Naive thymus-derived CD4-positive, alpha-beta T cell (primary cell): ENCODE data around the gene RSPH1. TPM values are rescaled to one million over a fixed set of nuclear protein-coding genes. Genes with fewer than 3 reads are reported as not detected.

Source experiments
- ATAC-seq: fragments of 150-1000 bp; cut with Tn5 transposase; 2 replicates; pipeline ENCODE4 v1.10.0; 2021; ENCODE audit warnings: mild to moderate bottlenecking, moderate library complexity
- CTCF ChIA-PET: fragments of 350-600 bp; sonication (Branson Sonifier 250); formaldehyde crosslinking; loops from one replicate; lab custom pipeline; 2021; ENCODE audit warnings: antibody characterized with exemption; lab: Charles Lee
- POLR2A ChIA-PET: fragments of 350-600 bp; sonication (Branson Sonifier 250); formaldehyde crosslinking; loops from one replicate; lab custom pipeline; 2021; ENCODE audit warnings: antibody characterized with exemption, inconsistent platforms; lab: Charles Lee
- DNase-seq, 9 donors: peaks; one replicate each; pipeline versions ENCODE4 v3.0.0 to v3.0.0-alpha.2; 2020 to 2022; ENCODE audit warnings: mixed read lengths in 1 of 9
- H3K27ac ChIP-seq: one replicate; pipeline ENCODE4 v1.7.0; 2013; ENCODE audit warnings: mild to moderate bottlenecking, low read depth, low read length, moderate library complexity
- H3K27me3 ChIP-seq, 2 donors: one replicate each; pipeline ENCODE4 v1.7.0; 2013; ENCODE audit warnings: low read length in 2 of 2, mild to moderate bottlenecking in 2 of 2, moderate library complexity in 2 of 2; ENCODE audit not compliant: control insufficient read depth in 2 of 2, insufficient read depth in 2 of 2
- H3K36me3 ChIP-seq, 3 experiments: 1 replicate in 2 of 3; 2 replicates in 1 of 3; pipeline ENCODE4 v1.7.0; 2013; ENCODE audit warnings: low read length in 3 of 3, mild to moderate bottlenecking in 3 of 3, moderate library complexity in 1 of 3; ENCODE audit not compliant: insufficient read depth in 3 of 3, control insufficient read depth in 2 of 3
- H3K4me1 ChIP-seq, 2 donors: one replicate each; pipeline ENCODE4 v1.7.0; 2013; ENCODE audit warnings: low read length in 2 of 2, mild to moderate bottlenecking in 2 of 2, moderate library complexity in 1 of 2; ENCODE audit not compliant: control insufficient read depth in 2 of 2, insufficient read depth in 2 of 2
- H3K4me3 ChIP-seq: 2 replicates; pipeline ENCODE4 v1.7.0; 2013; ENCODE audit warnings: mild to moderate bottlenecking, low read length
- H3K9me3 ChIP-seq, 3 experiments: 1 replicate in 2 of 3; 2 replicates in 1 of 3; pipeline ENCODE4 v1.7.0; 2013; ENCODE audit warnings: low read length in 3 of 3; ENCODE audit not compliant: control insufficient read depth in 2 of 3
- H3K27ac Mint-ChIP-seq, 9 donors: one replicate each; pipeline ENCODE4 v1.8.0; 2020 to 2022; ENCODE audit warnings: mixed read lengths in 9 of 9, mild to moderate bottlenecking in 8 of 9, moderate library complexity in 5 of 9, inconsistent platforms in 2 of 9
- H3K27me3 Mint-ChIP-seq, 5 donors: one replicate each; pipeline ENCODE4 v1.8.0; 2021 to 2022; ENCODE audit warnings: mixed read lengths in 5 of 5, mild to moderate bottlenecking in 1 of 5
- H3K36me3 Mint-ChIP-seq, 5 donors: one replicate each; pipeline ENCODE4 v1.8.0; 2020 to 2022; ENCODE audit warnings: mixed read lengths in 5 of 5, mild to moderate bottlenecking in 3 of 5, inconsistent platforms in 1 of 5
- H3K4me1 Mint-ChIP-seq, 7 donors: one replicate each; pipeline ENCODE4 v1.8.0; 2020 to 2022; ENCODE audit warnings: mixed read lengths in 7 of 7, mild to moderate bottlenecking in 3 of 7, inconsistent platforms in 1 of 7
- H3K4me3 Mint-ChIP-seq, 10 donors: one replicate each; pipeline ENCODE4 v1.8.0; 2020 to 2022; ENCODE audit warnings: mild to moderate bottlenecking in 10 of 10, mixed read lengths in 10 of 10, moderate library complexity in 6 of 10, inconsistent platforms in 2 of 10
- H3K9me3 Mint-ChIP-seq, 11 donors: one replicate each; pipeline ENCODE4 v1.8.0; 2020 to 2022; ENCODE audit warnings: mixed read lengths in 11 of 11, mild to moderate bottlenecking in 4 of 11, inconsistent platforms in 1 of 11, moderate library complexity in 1 of 11
- intact Hi-C, 2 donors: fragments of 100-400 bp; cut with micrococcal nuclease; formaldehyde crosslinking; loops; one replicate each; pipeline ENCODE4 v1.15.1; 2023
- polyA plus RNA-seq, 2 donors: library from polyadenylated mRNA; unstranded; fragments of 300-500 nt; fragmentation: Illumina TruSeq; gene quantifications; one replicate each; pipeline ENCODE4 v1.2.3, GENCODE V29; 2021
- total RNA-seq, 6 experiments: library from RNA in 5 of 6; stranded (reverse) in 5 of 6; gene quantifications; 1 replicate in 5 of 6; 2 replicates in 1 of 6; pipeline ENCODE4 v1.2.3 and lab custom pipeline; 2021 to 2026

The RSPH1 gene
- total and polyA plus RNA-seq, 7 experiments from 2014 or later, result 0.27 to 0.40 TPM; not detected in 5

DNA sequence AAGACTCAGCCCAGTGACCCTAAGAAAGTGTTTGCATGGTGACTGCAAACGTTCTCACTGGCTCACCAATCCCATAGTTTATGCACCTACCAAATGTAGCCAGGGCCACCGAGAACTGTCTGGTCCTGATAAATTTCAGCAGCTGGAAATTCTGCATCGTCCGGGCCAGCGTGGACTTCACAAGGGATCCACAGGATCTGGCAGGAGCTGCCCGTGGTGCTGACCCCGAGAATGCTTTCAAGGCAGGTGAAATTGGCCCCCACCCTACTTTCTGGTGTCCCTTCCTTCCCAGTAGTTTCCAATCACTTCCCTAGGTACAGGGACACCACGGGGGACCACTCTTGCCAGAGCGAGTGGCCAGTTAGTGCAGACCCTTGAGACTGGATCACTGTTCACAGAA, 66.2 kb downstream of the RSPH1 start:
- Mint-ChIP-seq H3K36me3 (peaks cover 25 to 83% (median 52%) of the 10 kb centered on the region in 5 donors), H3K4me3 (no peak overlapping the region), H3K4me1 (peaks cover 30 to 66% (median 51%) of the 10 kb centered on the region in 7 donors), H3K9me3 (peaks cover 0 to 7% (median 0%) of the 10 kb centered on the region in 11 donors), H3K27ac (peak overlapping the region in 1 of 9 donors; percentile 19), H3K27me3 (peaks cover 0 to 6% (median 0%) of the 10 kb centered on the region in 5 donors)
- H3K27me3 ChIP-seq, result no peaks in the 10 kb centered on the region
- DNase-seq, result no peak
- no peak overlapping the region for H3K27ac ChIP-seq
- peaks cover 25 to 34% of the 10 kb centered on the region in 2 donors for H3K4me1 ChIP-seq
- ChIA-PET POLR2A (interaction anchor here (0.9 to 4.1 kb wide), 2 partner anchors 26 to 36 kb away, joined by 4 to 14 read pairs; partner anchors contain the start of gene UBASH3A), CTCF (no interaction called here)
- intact Hi-C loops, result loop anchor here in 1 of 2 donors (5.0 to 10.0 kb wide), 3 partner anchors 38 to 425 kb away; no protein-coding TSS in a partner anchor
- H3K9me3 ChIP-seq, result no peaks in the 10 kb centered on the region
- ATAC-seq, result no peak
- H3K36me3 ChIP-seq, result peaks cover 49 to 85% (median 52%) of the 10 kb centered on the region in 3 experiments
- H3K4me3 ChIP-seq, result no peak overlapping the region

DNA sequence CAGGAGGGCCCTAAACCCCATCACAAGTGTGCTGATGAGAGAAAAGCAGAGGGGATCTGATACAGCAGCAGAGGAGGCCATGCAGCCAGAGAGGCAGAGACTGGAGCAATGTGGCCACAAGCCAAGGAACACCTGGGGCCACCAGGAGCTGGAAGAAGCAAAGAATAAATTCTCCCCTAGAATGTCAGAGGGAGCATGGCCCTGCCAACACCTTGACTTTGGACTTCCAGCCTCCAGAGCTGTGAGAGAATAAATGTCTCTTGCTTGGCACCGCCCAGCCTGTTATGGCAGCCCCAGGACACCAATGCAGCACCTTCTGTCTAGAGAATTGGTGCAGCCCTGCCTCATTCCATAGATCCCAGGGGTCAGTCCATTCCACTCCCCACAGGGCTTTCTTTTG, 67.0 kb downstream of the RSPH1 start:
- Histone ChIP-seq H3K27me3 (no peaks in the 10 kb centered on the region), H3K9me3 (no peaks in the 10 kb centered on the region), H3K4me1 (peaks cover 33 to 34% of the 10 kb centered on the region in 2 donors), H3K27ac (no peak overlapping the region), H3K36me3 (peaks cover 44 to 78% (median 47%) of the 10 kb centered on the region in 3 experiments), H3K4me3 (no peak overlapping the region)
- Mint-ChIP-seq H3K27ac (peak overlapping the region in 2 of 9 donors; percentile 40 to 50), H3K36me3 (peaks cover 16 to 82% (median 43%) of the 10 kb centered on the region in 5 donors), H3K27me3 (peaks cover 0 to 6% (median 0%) of the 10 kb centered on the region in 5 donors), H3K9me3 (peaks cover 0 to 7% (median 0%) of the 10 kb centered on the region in 11 donors), H3K4me1 (peaks cover 23 to 66% (median 51%) of the 10 kb centered on the region in 7 donors), H3K4me3 (peak overlapping the region in 2 of 10 donors; percentile 7 to 16)
- ChIA-PET POLR2A (interaction anchor here (0.9 to 4.1 kb wide), 2 partner anchors 25 to 35 kb away, joined by 4 to 14 read pairs; partner anchors contain the start of gene UBASH3A), CTCF (interaction anchor here (1.2 to 1.4 kb wide), 3 partner anchors 21 to 47 kb away, joined by 3 to 5 read pairs (median 4); partner anchors contain the start of gene UBASH3A)
- no peak for DNase-seq
- no peak for ATAC-seq
- intact Hi-C loops, result loop anchor here in 1 of 2 donors (5.0 to 10.0 kb wide), 2 partner anchors 37 to 424 kb away; no protein-coding TSS in a partner anchor

DNA sequence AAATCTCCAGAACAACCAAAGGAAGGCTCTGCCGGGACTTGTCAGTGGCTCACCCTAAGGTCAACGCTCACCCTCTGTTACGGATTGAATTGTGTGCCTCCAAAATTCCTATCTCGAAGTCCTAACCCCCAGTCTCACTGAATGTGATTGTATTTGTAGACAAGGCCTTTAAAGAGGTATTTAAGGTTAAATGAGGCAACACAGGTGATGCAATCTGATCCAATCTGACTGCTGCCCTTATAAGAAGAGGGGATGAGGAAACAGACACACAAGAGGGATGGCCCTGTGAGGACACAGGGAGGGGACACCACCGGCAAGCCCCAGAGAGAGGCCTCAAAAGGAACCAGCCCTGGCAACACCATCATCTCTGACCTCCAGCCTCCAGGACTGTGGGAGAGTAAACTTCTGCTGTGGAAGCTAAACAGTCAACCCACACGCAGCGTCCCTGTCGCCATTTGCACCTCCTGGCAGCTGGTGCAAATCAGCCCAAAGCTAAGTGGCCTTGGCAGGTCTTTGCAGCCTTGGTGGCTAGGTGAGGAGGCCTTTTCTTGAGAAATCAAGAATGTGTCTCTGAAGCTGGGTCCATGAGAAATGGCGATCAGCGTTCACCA, 68.1 kb downstream of the RSPH1 start:
- Mint-ChIP-seq H3K27me3 (peaks cover 0 to 6% (median 0%) of the 10 kb centered on the region in 5 donors), H3K9me3 (peaks cover 0 to 7% (median 0%) of the 10 kb centered on the region in 11 donors), H3K36me3 (peaks cover 13 to 82% (median 41%) of the 10 kb centered on the region in 5 donors), H3K4me1 (peaks cover 32 to 67% (median 59%) of the 10 kb centered on the region in 7 donors), H3K27ac (peak overlapping the region in 3 of 9 donors; percentile 8 to 74 (median 24)), H3K4me3 (no peak overlapping the region)
- ATAC-seq (no peak), DNase-seq (no peak)
- Histone ChIP-seq H3K36me3 (peaks cover 38 to 75% (median 43%) of the 10 kb centered on the region in 3 experiments), H3K27ac (peak overlapping the region; percentile 7), H3K9me3 (no peaks in the 10 kb centered on the region), H3K4me3 (no peak overlapping the region), H3K4me1 (peaks cover 44 to 45% of the 10 kb centered on the region in 2 donors), H3K27me3 (no peaks in the 10 kb centered on the region)
- ChIA-PET POLR2A (interaction anchor here (1.0 to 4.1 kb wide), 2 partner anchors 24 to 36 kb away, joined by 3 to 14 read pairs; partner anchors contain the start of gene UBASH3A), CTCF (interaction anchor here (1.2 to 1.4 kb wide), 3 partner anchors 22 to 45 kb away, joined by 3 to 5 read pairs (median 4); partner anchors contain the start of gene UBASH3A)
- intact Hi-C loops, result loop anchor here in 1 of 2 donors (5.0 to 10.0 kb wide), 2 partner anchors 36 to 423 kb away; no protein-coding TSS in a partner anchor

DNA sequence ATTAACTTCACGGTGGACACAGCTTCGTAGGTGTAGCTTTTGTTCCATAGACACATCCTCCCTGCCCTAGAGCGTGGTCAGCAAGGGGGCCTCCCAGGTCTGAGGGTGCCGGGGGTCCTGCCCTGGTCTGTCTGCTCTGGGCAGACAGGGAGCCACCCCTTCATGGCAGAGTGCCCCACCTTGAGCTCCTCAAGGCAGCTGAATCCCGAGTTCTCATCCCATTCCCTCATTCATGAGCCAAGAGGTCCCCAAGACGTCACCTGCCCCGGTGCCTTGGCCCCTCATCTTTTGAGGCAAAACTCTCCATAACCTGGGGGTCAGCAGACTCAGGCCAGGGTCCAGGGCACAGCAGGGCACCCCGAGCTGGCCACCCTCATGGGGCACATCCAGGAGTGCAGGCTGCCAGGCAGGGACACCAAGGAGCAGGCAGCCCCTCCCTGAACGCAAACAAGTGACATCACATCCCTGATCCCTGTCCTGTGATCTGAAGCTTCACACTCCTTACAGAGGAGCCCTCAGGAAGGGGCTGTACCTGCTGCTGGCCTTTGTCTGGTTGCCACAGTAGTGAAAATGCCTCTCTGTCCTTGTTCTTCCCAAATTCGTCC, 69.0 kb downstream of the RSPH1 start:
- H3K4me1 Mint-ChIP-seq, result peaks cover 41 to 68% (median 62%) of the 10 kb centered on the region in 7 donors
- Histone ChIP-seq H3K27ac (peak overlapping the region; percentile 85), H3K4me1 (peaks cover 53 to 54% of the 10 kb centered on the region in 2 donors), H3K4me3 (no peak overlapping the region), H3K9me3 (no peaks in the 10 kb centered on the region), H3K27me3 (no peaks in the 10 kb centered on the region), H3K36me3 (peaks cover 28 to 73% (median 34%) of the 10 kb centered on the region in 3 experiments)
- intact Hi-C loops, result loop anchor here in 1 of 2 donors (5.0 to 10.0 kb wide), 2 partner anchors 35 to 422 kb away; no protein-coding TSS in a partner anchor
- H3K27me3 Mint-ChIP-seq, result peaks cover 0 to 6% (median 0%) of the 10 kb centered on the region in 5 donors
- CTCF ChIA-PET, result interaction anchor here (1.1 to 1.2 kb wide), 2 partner anchors 45 to 89 kb away, joined by 3 read pairs; no protein-coding TSS in a partner anchor
- ATAC-seq (no peak), DNase-seq (no peak)
- peaks cover 0 to 3% (median 0%) of the 10 kb centered on the region in 11 donors for H3K9me3 Mint-ChIP-seq
- POLR2A ChIA-PET, result interaction anchor here (0.5 to 10.0 kb wide), 4 partner anchors 25 to 1659 kb away, joined by 3 to 181 read pairs (median 12); partner anchors contain the start of gene UBASH3A
- peak overlapping the region; percentile 38 to 94 (median 83) for H3K27ac Mint-ChIP-seq
- H3K4me3 Mint-ChIP-seq, result peak overlapping the region in 6 of 10 donors; percentile 29 to 86 (median 56)
- H3K36me3 Mint-ChIP-seq, result peaks cover 10 to 80% (median 40%) of the 10 kb centered on the region in 5 donors

DNA sequence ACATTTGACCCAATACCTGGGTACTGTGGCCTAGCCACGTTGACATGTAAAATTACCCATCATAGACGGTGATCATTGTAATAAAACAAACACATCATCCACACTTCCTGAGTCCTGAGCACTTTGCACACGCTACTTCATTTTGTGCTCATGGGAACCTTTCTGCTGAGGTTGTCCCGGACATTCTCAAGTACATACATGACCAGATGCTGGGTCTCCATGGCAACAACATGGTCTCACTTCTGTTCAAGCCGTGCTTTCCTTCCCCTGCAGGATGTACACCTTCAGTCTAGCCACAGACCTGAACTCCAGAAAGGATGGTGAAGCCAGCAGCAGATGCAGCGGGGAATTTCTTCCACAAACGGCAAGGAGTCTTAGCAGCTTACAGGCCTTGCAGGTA, 69.6 kb downstream of the RSPH1 start:
- peak overlapping the region; percentile 19 to 94 (median 80) for H3K27ac Mint-ChIP-seq
- no peak for ATAC-seq
- Histone ChIP-seq H3K4me1 (peaks cover 56 to 59% of the 10 kb centered on the region in 2 donors), H3K9me3 (no peaks in the 10 kb centered on the region), H3K4me3 (peak overlapping the region; percentile 22), H3K27me3 (no peaks in the 10 kb centered on the region), H3K36me3 (peaks cover 26 to 73% (median 32%) of the 10 kb centered on the region in 3 experiments), H3K27ac (peak overlapping the region; percentile 85)
- H3K9me3 Mint-ChIP-seq, result peaks cover 0 to 2% (median 0%) of the 10 kb centered on the region in 11 donors
- peaks cover 0 to 6% (median 0%) of the 10 kb centered on the region in 5 donors for H3K27me3 Mint-ChIP-seq
- CTCF ChIA-PET, result interaction anchor here (1.1 to 1.2 kb wide), 2 partner anchors 45 to 88 kb away, joined by 3 read pairs; no protein-coding TSS in a partner anchor
- intact Hi-C loops, result loop anchor here in 1 of 2 donors (5.0 to 10.0 kb wide), 2 partner anchors 34 to 422 kb away; no protein-coding TSS in a partner anchor
- H3K4me3 Mint-ChIP-seq, result peak overlapping the region; percentile 15 to 86 (median 52)
- POLR2A ChIA-PET, result interaction anchor here (0.5 to 10.0 kb wide), 3 partner anchors 25 to 1659 kb away, joined by 5 to 181 read pairs (median 18); partner anchors contain the start of gene UBASH3A
- DNase-seq, result no peak
- peaks cover 14 to 80% (median 40%) of the 10 kb centered on the region in 5 donors for H3K36me3 Mint-ChIP-seq
- H3K4me1 Mint-ChIP-seq, result peaks cover 46 to 74% (median 67%) of the 10 kb centered on the region in 7 donors
